WERI-Rb-1 (cell line): ENCODE measurements around the gene KLHL34.

Experiments
- DNase-seq: peaks from one replicate; pipeline ENCODE4 v3.0.0-alpha.2; 2020
- H3K27ac ChIP-seq: fragments of 250-450 bp; sonication (Bioruptor Pico); 2 replicates; pipeline ENCODE4 v1.5.1; 2020; ENCODE audit warnings: mild to moderate bottlenecking, moderate library complexity
- H3K27me3 ChIP-seq: fragments of 250-450 bp; sonication (Bioruptor Pico); 2 replicates; pipeline ENCODE4 v1.5.1; 2021; ENCODE audit warnings: mild to moderate bottlenecking, low read depth, moderate library complexity; ENCODE audit not compliant: insufficient read depth, severe bottlenecking
- H3K36me3 ChIP-seq: fragments of 250-450 bp; sonication (Bioruptor Pico); 2 replicates; pipeline ENCODE4 v1.5.1; 2020; ENCODE audit warnings: mild to moderate bottlenecking, moderate library complexity
- H3K4me3 ChIP-seq: 2 replicates; pipeline ENCODE4 v1.5.1; 2011; ENCODE audit warnings: low read depth, mild to moderate bottlenecking, control low read depth, low read length
- H3K9me3 ChIP-seq: fragments of 250-450 bp; sonication (Bioruptor Pico); 2 replicates; pipeline ENCODE4 v1.5.1; 2021; ENCODE audit warnings: mild to moderate bottlenecking, moderate library complexity; ENCODE audit not compliant: severe bottlenecking
- CTCF ChIP-seq: IDR thresholded peaks from 2 replicates; pipeline ENCODE4 v1.5.1; 2011; ENCODE audit warnings: low read depth, mild to moderate bottlenecking, control low read depth, inconsistent platforms, low read length

The KLHL34 gene

GRCh38 chrX:21658152-21658737, at the start of gene KLHL34:
TSS of gene KLHL34 (minus strand) at chrX:21658330. CDS start at chrX:21657788, 542 bp downstream.
- Histone ChIP-seq H3K36me3 (no peaks in the 10 kb centered on the region), H3K27me3 (no peaks in the 10 kb centered on the region), H3K4me3 (no peak within 1 kb of the TSS), H3K27ac (no peak within 1 kb of the TSS), H3K9me3 (no peaks in the 10 kb centered on the region)
- no peak for TF ChIP-seq CTCF
- no peak for DNase-seq

- no peak for TF ChIP-seq CTCF
Measured at GRCh38 chrX:21705225-21705624, 47.1 kb upstream of the KLHL34 start.

GRCh38 chrX:21702725-21703124, 44.6 kb upstream of the KLHL34 start:
- no peak overlapping the region for H3K4me3 ChIP-seq
- DNase-seq, result no peak
- H3K36me3 ChIP-seq, result no peaks in the 10 kb centered on the region
- TF ChIP-seq CTCF, result no peak
- no peaks in the 10 kb centered on the region for H3K27me3 ChIP-seq
- no peaks in the 10 kb centered on the region for H3K9me3 ChIP-seq
- no peak overlapping the region for H3K27ac ChIP-seq

More at GRCh38 chrX:21705225-21705624, 47.1 kb upstream of the KLHL34 start:
- no peak for DNase-seq
- H3K36me3 ChIP-seq, result no peaks in the 10 kb centered on the region
- no peaks in the 10 kb centered on the region for H3K27me3 ChIP-seq
- H3K4me3 ChIP-seq, result no peak overlapping the region
- H3K27ac ChIP-seq, result no peak overlapping the region
- no peaks in the 10 kb centered on the region for H3K9me3 ChIP-seq

- no peak for DNase-seq
- no peak overlapping the region for H3K4me3 ChIP-seq
- no peaks in the 10 kb centered on the region for H3K36me3 ChIP-seq
- no peaks in the 10 kb centered on the region for H3K27me3 ChIP-seq
- H3K9me3 ChIP-seq, result no peaks in the 10 kb centered on the region
- no peak for TF ChIP-seq CTCF
- H3K27ac ChIP-seq, result no peak overlapping the region
Measured at GRCh38 chrX:21700967-21701366, 42.8 kb upstream of the KLHL34 start.

- Histone ChIP-seq H3K4me3 (no peak overlapping the region), H3K36me3 (no peaks in the 10 kb centered on the region), H3K27ac (no peak overlapping the region), H3K27me3 (no peaks in the 10 kb centered on the region), H3K9me3 (no peaks in the 10 kb centered on the region)
- DNase-seq, result peak; percentile 18
- no peak for TF ChIP-seq CTCF
Measured at GRCh38 chrX:21700275-21700674, 42.1 kb upstream of the KLHL34 start.

- Histone ChIP-seq H3K4me3 (no peak overlapping the region), H3K27ac (no peak overlapping the region), H3K9me3 (no peaks in the 10 kb centered on the region), H3K27me3 (no peaks in the 10 kb centered on the region), H3K36me3 (no peaks in the 10 kb centered on the region)
- no peak for TF ChIP-seq CTCF
- DNase-seq, result no peak
Measured at GRCh38 chrX:21699136-21699535, 41.0 kb upstream of the KLHL34 start.
